Neural progenitor cell (in vitro differentiated cells): ENCODE measurements around the gene ARHGEF11. TPM values are rescaled to one million over a fixed set of nuclear protein-coding genes. Genes with fewer than 3 reads are reported as not detected.

Experiments used
- DNase-seq: peaks from one replicate; pipeline ENCODE4 v3.0.0-alpha.2; 2016; ENCODE audit warnings: low spot score
- H2AFZ ChIP-seq: fragments of 200-600 bp; sonication (generic); replicated peaks from 2 replicates; pipeline ENCODE4 v1.6.1; 2016; ENCODE audit warnings: antibody characterized with exemption
- H3F3A ChIP-seq: fragments of 200-600 bp; sonication (generic); 2 replicates; pipeline ENCODE4 v1.6.1; 2016; ENCODE audit warnings: antibody characterized with exemption, low read depth
- H3K27ac ChIP-seq: fragments of 200-600 bp; sonication (generic); 2 replicates; pipeline ENCODE4 v1.5.1; 2016; ENCODE audit warnings: mild to moderate bottlenecking
- H3K27me3 ChIP-seq: fragments of 200-600 bp; sonication (generic); 2 replicates; pipeline ENCODE4 v1.6.1; 2016; ENCODE audit warnings: mild to moderate bottlenecking, moderate library complexity
- H3K36me3 ChIP-seq: fragments of 200-600 bp; sonication (generic); 2 replicates; pipeline ENCODE4 v1.5.1; 2016
- H3K4me1 ChIP-seq: fragments of 200-600 bp; sonication (generic); 2 replicates; pipeline ENCODE4 v1.6.1; 2016; ENCODE audit warnings: mixed run types
- H3K4me2 ChIP-seq: fragments of 200-600 bp; sonication (generic); 2 replicates; pipeline ENCODE4 v1.6.1; 2016
- H3K4me3 ChIP-seq: fragments of 200-600 bp; sonication (generic); 2 replicates; pipeline ENCODE4 v1.5.1; 2016
- H3K79me2 ChIP-seq: fragments of 200-600 bp; sonication (generic); 2 replicates; pipeline ENCODE4 v1.6.1; 2016; ENCODE audit warnings: low read depth
- H3K9ac ChIP-seq: fragments of 200-600 bp; sonication (generic); 2 replicates; pipeline ENCODE4 v1.6.1; 2016
- H3K9me3 ChIP-seq: fragments of 200-600 bp; sonication (generic); 2 replicates; pipeline ENCODE4 v1.5.1; 2016; ENCODE audit warnings: low read depth
- H4K20me1 ChIP-seq: fragments of 200-600 bp; sonication (generic); 2 replicates; pipeline ENCODE4 v1.6.1; 2016; ENCODE audit warnings: low read depth
- H3K27ac Mint-ChIP-seq: 3 replicates; pipeline ENCODE4 v1.8.0; 2021; ENCODE audit warnings: mixed read lengths
- H3K27me3 Mint-ChIP-seq: 2 replicates; pipeline ENCODE4 v1.8.0; 2022; ENCODE audit warnings: low read depth, mild to moderate bottlenecking, inconsistent platforms, moderate library complexity, mixed read lengths; ENCODE audit not compliant: insufficient read depth
- H3K36me3 Mint-ChIP-seq: 3 replicates; pipeline ENCODE4 v1.8.0; 2021; ENCODE audit warnings: mixed read lengths
- H3K4me1 Mint-ChIP-seq: 3 replicates; pipeline ENCODE4 v1.8.0; 2021; ENCODE audit warnings: mixed read lengths
- H3K4me3 Mint-ChIP-seq: 3 replicates; pipeline ENCODE4 v1.8.0; 2021; ENCODE audit warnings: mild to moderate bottlenecking, moderate library complexity, mixed read lengths
- H3K9me3 Mint-ChIP-seq: 3 replicates; pipeline ENCODE4 v1.8.0; 2020; ENCODE audit warnings: mixed read lengths
- CTCF ChIP-seq: fragments of 200-600 bp; sonication (generic); IDR thresholded peaks from 2 replicates; pipeline ENCODE4 v1.5.1; 2017; ENCODE audit warnings: antibody characterized with exemption, mild to moderate bottlenecking
- EZH2 ChIP-seq: fragments of 200-600 bp; sonication (generic); IDR thresholded peaks from 2 replicates; pipeline ENCODE4 v1.6.1; 2017; ENCODE audit warnings: antibody characterized with exemption, mild to moderate bottlenecking, moderate library complexity
- EZH2phosphoT487 ChIP-seq: fragments of 200-600 bp; sonication (generic); IDR thresholded peaks from 2 replicates; pipeline ENCODE4 v1.6.1; 2017; ENCODE audit warnings: antibody characterized with exemption
- total RNA-seq: library from RNA; depleted of rRNA; stranded (reverse); fragments of >200 nt; gene quantifications from 2 replicates; pipeline ENCODE4 v1.2.3, GENCODE V29; 2015; ENCODE audit warnings: low replicate concordance

ARHGEF11 gene
- total RNA-seq, 1 donor from 2014 or later: 31.9 TPM

GRCh38 chr1:157005965-157006364, 39.6 kb downstream of the ARHGEF11 start:
- TF ChIP-seq CTCF: no peak
- TF ChIP-seq EZH2: no peak
- no peak for TF ChIP-seq EZH2phosphoT487
- Histone ChIP-seq H3F3A (no peaks in the 10 kb centered on the region), H2AFZ (no peak overlapping the region), H4K20me1 (peaks cover 66% of the 10 kb centered on the region), H3K4me3 (no peak overlapping the region), H3K36me3 (peaks cover 4% of the 10 kb centered on the region), H3K4me2 (no peak overlapping the region), H3K4me1 (peaks cover 8% of the 10 kb centered on the region), H3K27ac (no peak overlapping the region), H3K27me3 (no peaks in the 10 kb centered on the region), H3K79me2 (peaks cover 59% of the 10 kb centered on the region), H3K9ac (no peak overlapping the region), H3K9me3 (peaks cover 2% of the 10 kb centered on the region)
- no peak for DNase-seq
- Mint-ChIP-seq H3K4me1 (peaks cover 11% of the 10 kb centered on the region), H3K4me3 (no peak overlapping the region), H3K27ac (no peak overlapping the region), H3K9me3 (no peaks in the 10 kb centered on the region), H3K27me3 (no peaks in the 10 kb centered on the region), H3K36me3 (peaks cover under 1% of the 10 kb centered on the region)

DNA sequence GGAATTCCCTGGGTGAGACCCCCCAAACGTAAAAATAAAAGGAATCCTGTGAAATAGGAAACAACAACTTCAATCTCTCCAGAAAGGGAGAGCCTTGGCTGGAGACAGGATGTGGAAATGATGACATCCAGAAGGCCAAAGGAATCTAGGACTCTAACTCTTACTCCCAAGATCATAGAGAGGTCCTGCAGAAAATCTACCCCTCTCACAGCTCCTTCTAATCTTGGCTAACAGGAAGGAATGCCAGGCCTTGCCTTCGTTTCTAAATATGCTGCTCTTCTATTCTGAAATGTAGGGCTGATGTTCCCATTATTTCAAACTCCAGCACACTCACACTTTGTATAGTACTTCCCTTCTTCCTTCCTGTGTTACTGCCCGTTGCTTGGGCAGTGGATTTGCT, 40.7 kb downstream of the ARHGEF11 start:
- peaks cover 76% of the 10 kb centered on the region for H4K20me1 ChIP-seq
- H3K36me3 Mint-ChIP-seq: peaks cover 1% of the 10 kb centered on the region
- peaks cover 55% of the 10 kb centered on the region for H3K79me2 ChIP-seq
- no peak overlapping the region for H3K9ac ChIP-seq
- no peaks in the 10 kb centered on the region for H3K27me3 ChIP-seq
- H3K4me2 ChIP-seq: no peak overlapping the region
- no peak overlapping the region for H3K4me3 Mint-ChIP-seq
- H2AFZ ChIP-seq: no peak overlapping the region
- no peak overlapping the region for H3K27ac Mint-ChIP-seq
- no peaks in the 10 kb centered on the region for H3F3A ChIP-seq
- H3K36me3 ChIP-seq: no peaks in the 10 kb centered on the region
- peaks cover 11% of the 10 kb centered on the region for H3K4me1 Mint-ChIP-seq
- no peak overlapping the region for H3K4me3 ChIP-seq
- H3K9me3 Mint-ChIP-seq: no peaks in the 10 kb centered on the region
- peaks cover 8% of the 10 kb centered on the region for H3K4me1 ChIP-seq
- no peak overlapping the region for H3K27ac ChIP-seq
- DNase-seq: no peak
- no peaks in the 10 kb centered on the region for H3K27me3 Mint-ChIP-seq
- TF ChIP-seq EZH2phosphoT487: no peak
- TF ChIP-seq EZH2: no peak
- TF ChIP-seq CTCF: no peak
- H3K9me3 ChIP-seq: no peaks in the 10 kb centered on the region

- H3K27ac Mint-ChIP-seq: no peak overlapping the region
- Histone ChIP-seq H3K27me3 (no peaks in the 10 kb centered on the region), H3F3A (no peaks in the 10 kb centered on the region), H3K9me3 (no peaks in the 10 kb centered on the region), H3K4me2 (no peak overlapping the region), H3K27ac (no peak overlapping the region), H2AFZ (no peak overlapping the region), H3K4me1 (peaks cover 8% of the 10 kb centered on the region), H3K9ac (no peak overlapping the region), H3K36me3 (no peaks in the 10 kb centered on the region), H3K4me3 (no peak overlapping the region), H4K20me1 (peaks cover 77% of the 10 kb centered on the region), H3K79me2 (peaks cover 55% of the 10 kb centered on the region)
- no peaks in the 10 kb centered on the region for H3K9me3 Mint-ChIP-seq
- peaks cover 11% of the 10 kb centered on the region for H3K4me1 Mint-ChIP-seq
- no peak for TF ChIP-seq EZH2
- no peak for TF ChIP-seq CTCF
- TF ChIP-seq EZH2phosphoT487: no peak
- peaks cover under 1% of the 10 kb centered on the region for H3K27me3 Mint-ChIP-seq
- peaks cover 1% of the 10 kb centered on the region for H3K36me3 Mint-ChIP-seq
- DNase-seq: no peak
- no peak overlapping the region for H3K4me3 Mint-ChIP-seq
Observed at GRCh38 chr1:157004327-157004726, 41.2 kb downstream of the ARHGEF11 start.
